Liver (tissue), 9 donors: ENCODE results near the gene ARVCF. TPM values are rescaled to one million over a fixed set of nuclear protein-coding genes. Genes with fewer than 3 reads are reported as not detected.

ENCODE experiments used
- DNase-seq: peaks from one replicate; pipeline ENCODE4 v3.0.0-alpha.2; 2017; ENCODE audit warnings: low spot score
- H3K27ac ChIP-seq, 2 donors: one replicate each; pipeline ENCODE4 v1.7.0; 2013; ENCODE audit warnings: inconsistent platforms in 2 of 2, low read length in 2 of 2, control low read depth in 1 of 2, low read depth in 1 of 2, mild to moderate bottlenecking in 1 of 2
- H3K27me3 ChIP-seq, 4 donors: one replicate each; pipeline versions ENCODE4 v1.6.1 to v1.7.0; 2013; ENCODE audit warnings: low read length in 3 of 4, inconsistent platforms in 1 of 4, mild to moderate bottlenecking in 1 of 4, moderate library complexity in 1 of 4; ENCODE audit not compliant: control insufficient read depth in 4 of 4, insufficient read depth in 4 of 4
- H3K36me3 ChIP-seq, 4 donors: one replicate each; pipeline versions ENCODE4 v1.6.1 to v1.7.0; 2013; ENCODE audit warnings: low read length in 3 of 4, mild to moderate bottlenecking in 3 of 4, low read depth in 1 of 4, moderate library complexity in 1 of 4; ENCODE audit not compliant: control insufficient read depth in 4 of 4, insufficient read depth in 3 of 4
- H3K4me1 ChIP-seq, 4 donors: one replicate each; pipeline versions ENCODE4 v1.6.1 to v1.7.0; 2013; ENCODE audit warnings: low read length in 3 of 4, mild to moderate bottlenecking in 3 of 4, moderate library complexity in 1 of 4; ENCODE audit not compliant: control insufficient read depth in 4 of 4, insufficient read depth in 4 of 4
- H3K4me3 ChIP-seq, 3 donors: one replicate each; pipeline versions ENCODE4 v1.6.1 to v1.7.0; 2013; ENCODE audit warnings: low read length in 3 of 3, control low read depth in 1 of 3, low read depth in 1 of 3, mild to moderate bottlenecking in 1 of 3
- H3K9ac ChIP-seq, 2 donors: one replicate each; pipeline ENCODE4 v1.7.0; 2013; ENCODE audit warnings: low read length in 2 of 2, mild to moderate bottlenecking in 2 of 2, moderate library complexity in 2 of 2, control low read depth in 1 of 2, low read depth in 1 of 2
- H3K9me3 ChIP-seq, 4 donors: one replicate each; pipeline versions ENCODE4 v1.6.1 to v1.7.0; 2013; ENCODE audit warnings: low read length in 3 of 4; ENCODE audit not compliant: control insufficient read depth in 4 of 4
- ATF3 ChIP-seq: IDR thresholded peaks from 2 replicates; pipeline ENCODE4 v1.6.1; 2016; ENCODE audit warnings: antibody characterized with exemption
- EGR1 ChIP-seq, 2 donors: IDR thresholded peaks; 2 replicates each; pipeline ENCODE4 v1.6.1; 2016 to 2018; ENCODE audit warnings: antibody characterized with exemption in 2 of 2, low read depth in 2 of 2
- HNF4A ChIP-seq, 2 donors: conservative IDR thresholded peaks; 2 replicates each; pipeline ENCODE4 v1.6.1; 2016; ENCODE audit warnings: antibody characterized with exemption in 2 of 2, mild to moderate bottlenecking in 2 of 2
- HNF4G ChIP-seq: IDR thresholded peaks from 2 replicates; pipeline ENCODE4 v1.6.1; 2016; ENCODE audit warnings: antibody characterized with exemption
- MAX ChIP-seq: IDR thresholded peaks from 2 replicates; pipeline ENCODE4 v1.6.1; 2016; ENCODE audit warnings: antibody characterized with exemption
- NR2F2 ChIP-seq: IDR thresholded peaks from 2 replicates; pipeline ENCODE4 v1.6.1; 2016; ENCODE audit warnings: antibody characterized with exemption
- REST ChIP-seq: IDR thresholded peaks from 2 replicates; pipeline ENCODE4 v1.6.1; 2016; ENCODE audit warnings: antibody characterized with exemption, mild to moderate bottlenecking
- SP1 ChIP-seq: IDR thresholded peaks from 2 replicates; pipeline ENCODE4 v1.6.1; 2018; ENCODE audit warnings: antibody characterized with exemption, mild to moderate bottlenecking
- WGBS: extraction: QIAGEN DNeasy Blood & Tissue Kit; methylation state at CpG from one replicate; pipeline ENCODE4 v1.1.7; 2013; 5-methylcytosine and 5-hydroxymethylcytosine counted together
- polyA plus RNA-seq, 2 donors: library from polyadenylated mRNA; stranded (reverse) in 1 of 2; unstranded in 1 of 2; fragments of 200-250 nt in 1 of 2; fragments of >200 nt in 1 of 2; fragmentation: Nextera tagmentation in 1 of 2; extraction: Ambion mirVana in 1 of 2; gene quantifications; one replicate each; pipeline versions ENCODE4 v1.2.1 to v1.2.3, GENCODE V29; 2013 to 2015
- total RNA-seq, 2 donors: library from RNA; depleted of rRNA; stranded (reverse); fragments of >200 nt; gene quantifications; one replicate each; pipeline ENCODE4 v1.2.3, GENCODE V29; 2014
- donor health status: healthy.
- donor health status: healthy.
- donor health status: healthy.
- donor health status: healthy.
- donor health status: healthy.

Gene ARVCF
- total and polyA plus RNA-seq, 4 donors, result 3.8 to 48.8 (median 26.1) TPM

GRCh38 chr22:19997561-19998231 lies 18.9 kb downstream of the ARVCF start:
- H3K27ac ChIP-seq, result no peak overlapping the region
- H3K27me3 ChIP-seq, result no peaks in the 10 kb centered on the region
- WGBS, result 86% methylated on average over 19 of the region's 19 CpGs
- no peak for TF ChIP-seq SP1
- TF ChIP-seq EGR1 (IDR thresholded peaks at IDR 0.05; ENCODE audit: low read depth in 2 of 2), result no peak
- TF ChIP-seq REST, result no peak
- TF ChIP-seq NR2F2, result no peak
- no peak for TF ChIP-seq ATF3
- TF ChIP-seq HNF4G, result no peak
- TF ChIP-seq HNF4A (conservative IDR thresholded peaks at IDR 0.05), result no peak
- no peak for TF ChIP-seq MAX
- H3K9me3 ChIP-seq, result no peaks in the 10 kb centered on the region
- no peaks in the 10 kb centered on the region for H3K36me3 ChIP-seq
- H3K4me1 ChIP-seq, result peaks cover 10 to 54% (median 42%) of the 10 kb centered on the region in 4 donors
- no peak overlapping the region for H3K9ac ChIP-seq
- no peak for DNase-seq
- H3K4me3 ChIP-seq, result no peak overlapping the region

- DNase-seq, result no peak
- no peak overlapping the region for H3K27ac ChIP-seq
These were observed 19.8 kb downstream of the ARVCF start for GRCh38 chr22:19996694-19997384.

More at GRCh38 chr22:19996694-19997384, 19.8 kb downstream of the ARVCF start:
- no peak overlapping the region for H3K4me3 ChIP-seq
- peaks cover 12 to 58% (median 48%) of the 10 kb centered on the region in 4 donors for H3K4me1 ChIP-seq
- H3K27me3 ChIP-seq, result no peaks in the 10 kb centered on the region
- no peak overlapping the region for H3K9ac ChIP-seq
- WGBS, result 89% methylated on average over 12 of the region's 12 CpGs
- TF ChIP-seq REST (no peak), HNF4G (no peak)
- no peaks in the 10 kb centered on the region for H3K36me3 ChIP-seq
- no peaks in the 10 kb centered on the region for H3K9me3 ChIP-seq
